ENCODE data around the gene CPAMD8.

CPAMD8 gene

GRCh38 chr19:16867211-16867610 is 159.4 kb downstream of the CPAMD8 start:
- Histone ChIP-seq H4K20me1 (ENCODE audit: insufficient read depth) (no peaks in the 10 kb centered on the region), H3K4me3 (IDR thresholded peaks at IDR 0.05; ENCODE audit: insufficient read depth, low read depth, low read length) (no peak overlapping the region), H3K4me2 (no peak overlapping the region), H3K4me1 (ENCODE audit: low read depth, poor library complexity, severe bottlenecking) (no peaks in the 10 kb centered on the region), H2AFZ (ENCODE audit: low read depth) (no peak overlapping the region), H3K27ac (no peak overlapping the region), H3K79me2 (ENCODE audit: insufficient read depth, low read depth) (no peaks in the 10 kb centered on the region), H3K36me3 (ENCODE audit: insufficient read depth) (no peaks in the 10 kb centered on the region), H3K9ac (no peak overlapping the region), H3K27me3 (ENCODE audit: insufficient read depth, low read depth) (no peaks in the 10 kb centered on the region)
- TF ChIP-seq, protein P1, sequence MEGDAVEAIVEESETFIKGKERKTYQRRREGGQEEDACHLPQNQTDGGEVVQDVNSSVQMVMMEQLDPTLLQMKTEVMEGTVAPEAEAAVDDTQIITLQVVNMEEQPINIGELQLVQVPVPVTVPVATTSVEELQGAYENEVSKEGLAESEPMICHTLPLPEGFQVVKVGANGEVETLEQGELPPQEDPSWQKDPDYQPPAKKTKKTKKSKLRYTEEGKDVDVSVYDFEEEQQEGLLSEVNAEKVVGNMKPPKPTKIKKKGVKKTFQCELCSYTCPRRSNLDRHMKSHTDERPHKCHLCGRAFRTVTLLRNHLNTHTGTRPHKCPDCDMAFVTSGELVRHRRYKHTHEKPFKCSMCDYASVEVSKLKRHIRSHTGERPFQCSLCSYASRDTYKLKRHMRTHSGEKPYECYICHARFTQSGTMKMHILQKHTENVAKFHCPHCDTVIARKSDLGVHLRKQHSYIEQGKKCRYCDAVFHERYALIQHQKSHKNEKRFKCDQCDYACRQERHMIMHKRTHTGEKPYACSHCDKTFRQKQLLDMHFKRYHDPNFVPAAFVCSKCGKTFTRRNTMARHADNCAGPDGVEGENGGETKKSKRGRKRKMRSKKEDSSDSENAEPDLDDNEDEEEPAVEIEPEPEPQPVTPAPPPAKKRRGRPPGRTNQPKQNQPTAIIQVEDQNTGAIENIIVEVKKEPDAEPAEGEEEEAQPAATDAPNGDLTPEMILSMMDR (conservative IDR thresholded peaks at IDR 0.05; ENCODE audit: low read depth, low read length): no peak

- H4K20me1 ChIP-seq (ENCODE audit: insufficient read depth): no peaks in the 10 kb centered on the region
- H3K9ac ChIP-seq: no peak overlapping the region
- no peaks in the 10 kb centered on the region for H3K79me2 ChIP-seq (ENCODE audit: insufficient read depth, low read depth)
- no peaks in the 10 kb centered on the region for H3K36me3 ChIP-seq (ENCODE audit: insufficient read depth)
- no peak overlapping the region for H3K27ac ChIP-seq
- no peak overlapping the region for H2AFZ ChIP-seq (ENCODE audit: low read depth)
- TF ChIP-seq, protein P1 (conservative IDR thresholded peaks at IDR 0.05; ENCODE audit: low read depth, low read length): no peak
- H3K27me3 ChIP-seq (ENCODE audit: insufficient read depth, low read depth): no peaks in the 10 kb centered on the region
- no peak overlapping the region for H3K4me3 ChIP-seq (IDR thresholded peaks at IDR 0.05; ENCODE audit: insufficient read depth, low read depth, low read length)
- H3K4me1 ChIP-seq (ENCODE audit: low read depth, poor library complexity, severe bottlenecking): no peaks in the 10 kb centered on the region
- H3K4me2 ChIP-seq: no peak overlapping the region
Observed at GRCh38 chr19:16862826-16863415, 163.7 kb downstream of the CPAMD8 start.

- Histone ChIP-seq H3K36me3 (ENCODE audit: insufficient read depth) (no peaks in the 10 kb centered on the region), H4K20me1 (ENCODE audit: insufficient read depth) (no peaks in the 10 kb centered on the region), H3K4me1 (ENCODE audit: low read depth, poor library complexity, severe bottlenecking) (no peaks in the 10 kb centered on the region), H3K79me2 (ENCODE audit: insufficient read depth, low read depth) (no peaks in the 10 kb centered on the region), H3K4me2 (no peak overlapping the region), H3K27me3 (ENCODE audit: insufficient read depth, low read depth) (no peaks in the 10 kb centered on the region), H3K4me3 (IDR thresholded peaks at IDR 0.05; ENCODE audit: insufficient read depth, low read depth, low read length) (no peak overlapping the region), H2AFZ (ENCODE audit: low read depth) (no peak overlapping the region), H3K9ac (no peak overlapping the region), H3K27ac (no peak overlapping the region)
- TF ChIP-seq, protein P1 (conservative IDR thresholded peaks at IDR 0.05; ENCODE audit: low read depth, low read length): no peak
Observed at GRCh38 chr19:16861834-16862233, 164.8 kb downstream of the CPAMD8 start.

DNA sequence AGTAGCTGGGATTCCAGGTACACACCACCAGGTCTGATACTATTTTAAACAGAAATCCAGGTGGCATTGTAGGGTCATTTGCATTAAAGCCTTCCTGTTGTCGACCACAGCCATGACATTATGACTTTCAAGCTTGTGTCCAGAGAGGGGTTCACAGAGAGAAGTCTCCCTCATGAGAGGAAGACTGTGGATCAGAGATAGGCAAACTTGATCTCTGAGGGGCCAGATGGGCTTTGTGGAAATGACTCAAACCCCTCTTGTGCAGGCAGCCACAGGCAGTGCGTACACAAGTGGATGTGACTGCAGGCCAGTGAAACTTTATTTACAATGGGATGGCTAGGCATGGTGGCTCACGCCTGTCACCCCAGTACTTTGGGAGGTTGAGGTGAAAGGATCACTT is 165.6 kb downstream of the CPAMD8 start:
- Histone ChIP-seq H3K27ac (no peak overlapping the region), H3K27me3 (ENCODE audit: insufficient read depth, low read depth) (no peaks in the 10 kb centered on the region), H3K4me1 (ENCODE audit: low read depth, poor library complexity, severe bottlenecking) (no peaks in the 10 kb centered on the region), H3K79me2 (ENCODE audit: insufficient read depth, low read depth) (no peaks in the 10 kb centered on the region), H2AFZ (ENCODE audit: low read depth) (no peak overlapping the region), H3K4me2 (no peak overlapping the region), H3K36me3 (ENCODE audit: insufficient read depth) (no peaks in the 10 kb centered on the region), H3K9ac (no peak overlapping the region), H3K4me3 (IDR thresholded peaks at IDR 0.05; ENCODE audit: insufficient read depth, low read depth, low read length) (no peak overlapping the region), H4K20me1 (ENCODE audit: insufficient read depth) (no peaks in the 10 kb centered on the region)
- TF ChIP-seq, protein P1 (conservative IDR thresholded peaks at IDR 0.05; ENCODE audit: low read depth, low read length): no peak
